Measurements from ENCODE around the gene PDHA2.

The PDHA2 gene

DNA sequence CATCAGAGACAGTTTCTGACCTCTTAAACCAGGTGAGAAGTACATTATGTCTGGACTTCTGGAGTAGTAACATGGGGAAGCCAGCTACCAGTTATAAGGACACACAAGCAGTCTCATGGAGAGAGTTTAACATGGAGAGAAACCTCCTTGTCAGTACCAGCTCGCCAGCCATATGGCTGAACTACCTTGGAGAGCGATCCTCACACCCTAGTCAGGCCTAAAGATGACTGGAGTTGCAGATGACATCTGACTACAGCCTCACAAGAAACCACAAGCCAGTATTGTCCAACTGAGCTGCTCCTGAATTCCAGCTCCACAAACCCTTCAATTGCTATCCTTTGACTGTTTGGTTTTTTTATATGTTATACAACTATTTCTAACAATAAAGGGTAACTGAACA, 49.8 kb downstream of the PDHA2 start:
- no peak for DNase-seq (ENCODE audit: extremely low read depth, insufficient read length)
- no peaks in the 10 kb centered on the region for H3K27me3 ChIP-seq (replicated peaks; ENCODE audit: control insufficient read depth, insufficient read depth, low read length)
- no peak overlapping the region for H3K4me3 ChIP-seq (replicated peaks; ENCODE audit: low read depth, low read length)
- no peak for TF ChIP-seq CTCF (IDR thresholded peaks at IDR 0.05; ENCODE audit: insufficient read depth, low read length, poor library complexity, severe bottlenecking)
- H3K36me3 ChIP-seq (ENCODE audit: control insufficient read depth, insufficient read depth, low read length) = no peaks in the 10 kb centered on the region

All from GM06990 (cell line).